ENCODE results near the gene TRIM44.

DNA sequence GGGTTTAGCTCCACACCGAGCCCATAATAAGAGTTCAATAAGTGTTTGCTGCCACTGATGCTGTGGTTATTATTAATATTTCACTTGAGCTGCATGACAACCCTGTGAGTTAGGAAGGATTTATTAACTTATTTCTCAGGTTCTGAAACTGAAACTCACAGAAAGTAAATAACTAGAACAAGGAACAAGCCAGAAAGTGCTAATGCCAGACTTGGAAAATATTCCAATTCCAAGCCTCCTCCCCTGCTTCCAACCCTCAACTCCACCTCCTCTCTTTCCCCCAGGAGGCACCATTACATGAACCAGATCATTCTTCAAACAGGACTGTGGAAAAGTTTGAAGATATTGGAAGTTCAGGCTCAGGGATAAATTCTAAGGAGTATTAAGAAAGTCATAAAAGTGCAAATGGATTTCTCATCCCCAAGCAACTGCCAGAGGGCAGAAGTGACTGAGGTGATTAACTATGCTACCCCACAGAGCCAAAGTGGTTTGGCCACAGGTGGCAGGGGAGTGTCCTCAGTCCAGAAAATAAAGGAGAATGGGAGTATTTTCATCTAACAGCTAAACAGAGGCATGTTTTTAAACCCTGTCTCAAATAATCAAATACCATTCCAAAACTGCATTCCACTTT, 47.5 kb upstream of the TRIM44 start:
- TF ChIP-seq CTCF (conservative IDR thresholded peaks at IDR 0.05; ENCODE audit: low read length) (no peak), EZH2phosphoT487 (IDR thresholded peaks at IDR 0.05; ENCODE audit: borderline replicate concordance, low read depth, low read length) (no peak)
